LHCN-M2 (cell line): ENCODE data around the gene VAMP4. TPM values are rescaled to one million over a fixed set of nuclear protein-coding genes. Genes with fewer than 3 reads are reported as not detected.
A peak's percentile ranks its signal among the peaks of the same experiment; 100 is the strongest.

Source experiments
- DNase-seq: peaks from one replicate; pipeline ENCODE4 v3.0.0-alpha.2; 2012; ENCODE audit warnings: low read depth
- polyA plus RNA-seq: library from polyadenylated mRNA; unstranded; fragments of >200 nt; gene quantifications from one replicate; pipeline ENCODE4 v1.2.1, GENCODE V29; 2012; ENCODE audit warnings: missing spikeins
- total RNA-seq: library from RNA; depleted of rRNA; stranded (reverse); fragments of >200 nt; gene quantifications from 2 replicates; pipeline ENCODE4 v1.2.3, GENCODE V29; 2014; rRNA removed

The VAMP4 gene, protein sequence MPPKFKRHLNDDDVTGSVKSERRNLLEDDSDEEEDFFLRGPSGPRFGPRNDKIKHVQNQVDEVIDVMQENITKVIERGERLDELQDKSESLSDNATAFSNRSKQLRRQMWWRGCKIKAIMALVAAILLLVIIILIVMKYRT
- total RNA-seq: 6.4 and 7.2 TPM in 2 replicates
- polyA plus RNA-seq: 5.0 TPM

- peak; percentile 83 for DNase-seq
Observed at GRCh38 chr1:171741872-171742576, at the start of gene VAMP4. VAMP4 (minus strand) TSS chr1:171742065; CDS start chr1:171738414, 3,651 bp downstream.

DNA sequence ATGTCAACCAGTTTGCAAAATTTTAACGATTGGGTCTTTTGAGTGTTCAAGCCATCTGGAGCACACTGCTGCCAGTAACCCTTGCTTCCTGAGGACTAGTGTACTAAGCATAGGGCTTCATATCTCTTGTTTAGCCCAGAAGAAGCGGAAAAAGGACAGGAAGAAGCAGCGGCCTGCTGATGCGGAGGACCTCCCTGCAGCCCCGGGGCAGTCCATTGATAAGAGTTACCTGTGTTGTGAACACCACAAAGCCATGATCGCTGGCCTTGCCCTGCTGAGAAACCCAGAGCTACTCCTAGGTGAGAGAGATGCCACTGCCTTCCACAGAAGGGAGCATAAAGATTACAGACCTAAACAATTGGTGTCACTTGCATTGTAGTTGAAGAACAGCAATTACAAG is 48.5 kb upstream of the VAMP4 start:
- no peak for DNase-seq

- peak; percentile 44 for DNase-seq
Observed at GRCh38 chr1:171788696-171789095, 46.8 kb upstream of the VAMP4 start.

- no peak for DNase-seq
Observed at GRCh38 chr1:171787686-171788480, 46.0 kb upstream of the VAMP4 start.

GRCh38 chr1:171786534-171786933 is 44.7 kb upstream of the VAMP4 start:
- DNase-seq: no peak

DNA sequence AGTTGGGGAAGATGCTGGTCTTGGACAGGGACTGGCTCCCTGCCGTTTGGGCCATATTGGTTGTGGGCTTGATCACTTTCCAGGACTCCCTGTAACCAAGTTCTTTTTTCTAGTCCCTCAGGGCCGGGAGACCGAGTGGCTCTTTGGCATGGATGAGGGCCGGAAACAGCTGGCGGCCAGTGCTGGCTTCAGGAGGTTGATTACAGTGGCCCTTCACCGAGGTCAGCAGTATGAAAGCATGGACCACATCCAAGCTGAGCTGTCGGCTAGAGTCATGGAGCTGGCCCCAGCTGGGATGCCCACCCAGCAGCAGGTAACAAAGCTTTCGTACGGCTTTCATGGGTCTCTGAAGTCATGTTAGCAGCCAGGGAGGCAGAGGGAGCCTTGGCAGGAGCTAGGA is 43.9 kb upstream of the VAMP4 start:
- DNase-seq: no peak

- no peak for DNase-seq
Observed at GRCh38 chr1:171784784-171785183, 42.9 kb upstream of the VAMP4 start.

DNA sequence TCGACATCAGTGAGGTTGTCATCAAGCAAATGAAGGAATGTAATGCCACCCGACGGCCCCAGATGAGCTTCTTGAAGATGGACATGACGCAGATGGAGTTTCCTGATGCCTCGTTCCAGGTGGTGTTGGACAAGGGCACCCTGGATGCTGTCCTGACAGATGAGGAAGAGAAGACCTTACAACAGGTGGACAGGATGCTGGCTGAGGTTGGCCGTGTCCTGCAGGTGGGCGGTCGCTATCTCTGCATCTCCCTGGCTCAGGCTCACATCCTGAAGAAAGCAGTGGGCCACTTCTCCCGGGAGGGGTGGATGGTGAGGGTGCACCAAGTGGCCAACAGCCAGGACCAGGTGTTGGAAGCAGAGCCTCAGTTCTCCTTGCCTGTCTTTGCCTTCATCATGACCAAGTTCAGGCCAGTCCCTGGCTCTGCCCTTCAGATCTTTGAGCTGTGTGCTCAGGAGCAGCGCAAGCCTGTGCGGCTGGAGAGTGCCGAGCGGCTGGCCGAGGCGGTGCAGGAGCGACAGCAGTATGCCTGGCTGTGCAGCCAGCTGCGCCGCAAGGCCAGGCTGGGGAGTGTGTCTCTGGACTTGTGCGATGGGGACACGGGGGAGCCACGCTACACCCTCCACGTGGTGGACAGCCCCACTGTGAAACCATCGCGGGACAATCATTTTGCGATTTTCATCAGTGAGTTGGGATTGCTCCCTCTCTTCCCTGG is 42.1 kb upstream of the VAMP4 start:
- DNase-seq: no peak

DNA sequence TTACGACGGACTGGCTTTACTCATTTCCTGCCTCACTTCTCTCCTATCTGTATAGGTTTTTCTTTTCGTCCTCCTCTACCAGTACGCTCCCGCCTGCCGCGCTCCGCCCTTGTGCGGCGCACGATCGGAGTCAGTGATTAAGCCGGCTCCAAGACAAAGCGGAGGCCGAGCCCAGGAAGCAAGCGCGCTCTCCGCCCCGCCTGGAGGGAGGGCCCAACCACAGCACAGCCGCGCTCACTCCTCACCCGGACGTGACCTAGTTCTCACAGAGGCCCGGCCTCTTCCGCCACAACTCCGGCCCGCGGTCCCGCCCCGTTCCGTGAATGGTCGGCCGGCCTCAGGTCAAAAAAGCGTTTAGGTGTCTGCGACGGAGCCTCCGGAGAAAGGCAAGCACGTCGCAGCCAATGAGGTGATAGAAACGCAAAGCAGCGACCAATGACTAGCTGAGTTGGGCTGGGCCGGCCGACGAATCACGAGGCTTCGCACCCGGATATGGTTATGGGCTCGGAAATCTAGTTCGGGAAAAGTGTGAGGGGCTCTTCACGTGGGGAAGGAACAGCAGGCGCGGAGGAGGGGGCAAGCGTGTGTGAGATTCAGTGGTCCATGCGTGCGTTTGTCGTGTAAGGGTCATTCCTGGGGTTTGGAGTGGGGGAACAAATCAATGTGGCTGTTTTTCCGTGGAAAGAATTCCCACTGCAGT is 39.5 kb upstream of the VAMP4 start, which contains the start of gene METTL13:
Gene METTL13, plus strand, starts transcription at position 485 of the 700 bp plus-strand sequence. CDS start 308 bp downstream, outside the sequence.
- DNase-seq: peak; percentile 99

DNA sequence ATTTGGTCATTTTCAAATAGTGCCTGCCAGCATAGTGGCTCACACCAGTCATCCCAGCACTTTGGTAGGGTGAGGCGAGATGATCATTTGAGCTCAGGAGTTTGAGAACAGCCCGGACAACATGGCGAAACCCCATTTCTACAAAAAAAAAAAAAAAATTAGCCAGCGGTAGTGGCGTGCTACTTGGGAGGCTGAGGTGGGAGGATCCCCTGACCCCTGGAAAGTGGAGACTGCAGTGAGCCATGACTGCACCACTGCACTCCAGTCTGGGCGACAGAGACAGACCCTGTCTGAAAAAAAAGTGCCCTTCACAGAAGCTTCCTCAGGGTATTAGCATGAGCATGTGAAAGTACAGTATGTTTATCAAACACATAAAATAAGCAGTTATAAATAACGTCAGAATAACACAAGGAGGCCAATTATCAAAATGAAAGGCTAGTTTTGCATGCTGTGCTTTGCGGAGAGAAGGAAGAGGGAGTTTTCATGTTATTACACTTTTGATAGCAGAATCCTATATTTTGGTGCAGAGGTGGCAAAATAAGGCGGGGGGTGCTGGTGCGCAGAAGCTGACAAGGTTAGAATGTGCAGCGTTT is 38.8 kb upstream of the VAMP4 start:
- no peak for DNase-seq

DNA sequence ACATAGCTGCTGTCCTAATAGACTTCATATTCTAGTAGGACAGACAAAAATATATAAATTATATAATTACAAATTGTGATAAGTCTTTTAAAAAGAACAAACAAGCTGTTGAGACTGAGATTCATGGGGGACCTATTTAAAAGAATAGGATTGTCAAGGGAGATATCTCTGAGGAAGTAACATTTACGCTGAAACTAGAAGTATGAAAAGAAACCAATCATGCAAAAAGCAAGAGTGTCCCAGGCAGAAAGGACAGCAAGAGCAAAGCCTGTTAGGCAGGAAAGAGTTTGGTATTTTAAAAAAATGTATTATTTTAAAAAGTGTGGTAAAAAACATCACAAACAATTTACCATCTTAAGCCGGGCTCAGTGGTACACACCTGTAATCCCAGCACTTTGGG is 30.4 kb upstream of the VAMP4 start:
- DNase-seq: no peak

DNA sequence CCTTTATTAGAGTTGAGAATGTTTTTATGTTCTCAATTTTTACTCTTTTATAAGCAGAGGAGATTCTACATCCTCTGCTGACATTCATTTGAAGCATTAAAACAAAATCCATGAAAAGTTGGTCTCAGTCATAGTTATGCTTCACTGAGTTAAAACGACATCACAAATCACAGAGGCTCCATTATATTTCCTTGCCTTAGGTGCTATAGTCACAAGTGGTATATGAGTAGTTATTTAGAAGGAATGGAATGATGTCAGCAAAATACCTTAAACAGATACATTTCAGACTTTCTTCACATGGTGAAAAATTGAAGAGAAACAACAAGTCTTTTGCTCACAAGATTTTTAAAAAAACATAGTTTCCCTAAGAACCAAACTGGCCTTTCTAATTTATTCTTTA is 27.9 kb upstream of the VAMP4 start:
- DNase-seq: no peak

DNA sequence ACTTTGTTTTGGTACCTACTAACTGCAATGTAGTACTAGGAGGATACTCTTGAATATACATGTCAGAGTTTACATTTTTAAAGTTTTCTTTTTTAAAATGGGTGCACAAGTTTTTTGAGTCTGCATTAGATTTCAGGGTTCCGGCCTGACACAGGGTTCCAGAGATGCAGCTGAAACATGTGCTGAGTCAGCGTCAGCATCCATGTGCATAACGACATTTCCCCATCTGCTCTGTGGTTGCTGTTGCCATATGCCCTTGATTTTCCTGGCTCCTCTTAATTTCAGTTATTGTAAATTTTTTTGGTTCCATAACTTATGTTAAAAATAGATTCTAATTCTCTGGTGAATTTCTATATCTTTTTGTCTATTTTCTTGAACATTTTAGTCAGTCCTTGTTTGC is 27.3 kb upstream of the VAMP4 start:
- no peak for DNase-seq

DNA sequence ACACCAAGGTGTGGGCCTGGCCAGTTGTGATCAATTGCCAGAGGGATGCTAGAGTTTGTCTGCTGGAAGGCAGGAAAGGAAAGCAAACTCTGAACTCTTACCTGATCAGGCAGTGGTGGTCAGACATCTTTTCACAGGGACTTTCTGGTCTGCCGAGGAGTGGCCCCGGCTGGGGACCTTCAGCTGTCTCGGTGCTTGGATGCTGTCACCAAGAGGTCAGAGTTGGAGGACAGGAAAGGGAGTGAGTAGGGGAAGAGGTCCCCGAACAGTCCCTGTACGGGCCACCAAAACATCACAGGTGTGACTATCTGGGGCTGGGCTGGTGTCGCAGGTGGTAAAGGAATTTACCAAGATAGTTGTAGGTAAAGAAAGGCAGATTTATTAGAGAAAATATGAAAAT is 21.9 kb upstream of the VAMP4 start:
- DNase-seq: no peak

DNA sequence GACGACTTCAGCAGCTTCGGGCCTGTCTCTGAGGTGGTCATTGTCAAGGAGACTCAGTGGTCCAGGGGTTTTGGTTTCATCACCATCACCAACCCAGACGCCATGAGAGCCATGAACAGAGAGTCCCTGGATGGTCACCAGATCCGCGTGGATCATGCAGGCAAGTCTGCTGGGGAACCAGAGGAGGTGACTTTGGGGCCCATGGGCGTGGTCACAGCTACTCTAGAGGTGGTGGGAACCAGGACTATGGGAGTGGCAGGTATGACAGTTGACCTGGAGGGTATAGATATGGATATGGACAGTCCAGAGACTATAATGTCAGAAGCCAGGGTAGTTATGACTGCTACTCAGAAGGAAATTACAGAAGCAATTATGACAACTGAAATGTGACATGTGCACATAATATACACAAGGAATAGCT is 20.3 kb upstream of the VAMP4 start:
- no peak for DNase-seq

DNA sequence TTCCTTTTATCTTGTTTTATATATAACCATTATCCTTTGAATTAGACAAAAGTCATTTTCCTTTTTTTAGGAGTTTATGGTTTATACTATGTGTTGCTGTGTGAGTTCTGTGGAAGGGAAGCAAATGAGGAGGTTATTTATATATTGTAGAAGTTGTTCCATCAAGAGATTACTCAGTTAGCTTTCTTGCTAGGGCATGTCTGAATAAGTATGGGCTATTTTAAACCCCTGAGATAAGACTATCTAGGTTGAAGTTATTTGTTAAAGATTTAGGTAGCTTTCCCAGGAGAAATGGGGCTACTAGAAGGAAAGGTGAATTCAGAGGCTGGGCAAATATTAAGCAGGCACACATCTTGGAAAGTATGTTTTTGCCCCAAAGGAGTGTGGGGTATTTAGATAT is 16.1 kb upstream of the VAMP4 start:
- DNase-seq: no peak

DNA sequence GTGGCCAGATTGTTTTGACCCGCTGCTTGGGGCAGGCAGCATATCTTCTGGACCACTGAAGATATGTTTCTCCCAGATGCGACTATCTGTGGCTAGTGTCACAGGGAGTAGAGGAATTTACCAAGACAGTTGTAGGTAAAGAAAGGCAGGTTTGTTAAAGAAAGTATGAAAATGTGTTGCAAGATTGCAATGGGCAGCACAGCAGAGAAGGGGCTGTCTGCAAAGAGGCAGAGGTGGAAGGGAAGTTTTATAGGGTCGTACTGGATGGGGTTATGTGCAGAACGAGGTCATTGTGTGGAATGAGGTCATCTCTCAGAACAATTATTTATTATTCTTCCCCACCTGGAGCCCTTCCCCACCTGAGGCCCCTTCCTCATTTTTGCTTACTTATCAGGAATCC is 15.0 kb upstream of the VAMP4 start:
- DNase-seq: no peak

- DNase-seq: peak; percentile 35
Observed at GRCh38 chr1:171754971-171755370, 13.1 kb upstream of the VAMP4 start.

- DNase-seq: peak; percentile 93
Observed at GRCh38 chr1:171754353-171754705, 12.5 kb upstream of the VAMP4 start.

DNA sequence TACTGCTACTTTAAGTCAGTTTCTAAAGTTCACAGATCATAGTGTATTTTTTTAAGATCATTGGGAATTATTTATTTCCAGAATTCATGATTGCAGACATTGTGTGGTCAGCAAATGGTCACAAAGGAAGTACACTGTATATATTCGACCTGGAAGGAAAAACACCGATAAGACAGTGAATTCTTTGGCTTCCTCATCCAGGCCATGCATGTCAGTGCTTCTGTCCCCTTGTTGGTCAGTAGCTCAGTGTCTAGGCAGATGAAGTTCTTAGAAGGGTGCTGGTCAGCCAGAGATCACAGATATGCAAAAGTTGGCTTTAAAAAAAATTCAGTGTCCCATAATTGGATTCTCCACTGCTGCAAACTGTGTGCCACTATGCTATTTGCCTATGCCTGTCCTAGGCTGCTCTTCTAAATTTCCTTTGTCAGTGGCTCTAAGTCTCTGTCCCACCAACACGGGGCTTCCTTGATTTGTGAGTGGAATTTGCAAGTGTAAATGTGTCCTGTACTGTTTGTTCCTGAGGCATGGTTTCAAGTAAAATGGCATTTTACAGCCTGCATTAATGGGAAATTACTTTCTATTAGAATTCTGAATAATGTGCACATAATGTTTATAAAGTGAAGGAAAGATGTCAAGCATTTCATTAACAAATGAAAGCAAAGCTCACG is 12.0 kb upstream of the VAMP4 start:
- DNase-seq: no peak
